HG03442 (cell line): Measurements from ENCODE around the gene LOXL3.

Experiments used
- ATAC-seq: cut with Tn5 transposase; IDR thresholded peaks from one replicate; pipeline ENCODE4 v1.9.1; 2021; ENCODE audit warnings: mild to moderate bottlenecking, moderate library complexity; ENCODE audit not compliant: unreplicated experiment

The LOXL3 gene

GRCh38 chr2:74530239-74531187 is 23.2 kb downstream of the LOXL3 start:
- ATAC-seq: peak; percentile 24

GRCh38 chr2:74529357-74530238 is 24.1 kb downstream of the LOXL3 start, which contains the start of the genes AUP1 and HTRA2:
AUP1 (minus strand) TSS chr2:74529706; CDS start chr2:74529629, 77 bp downstream.
HTRA2 (plus strand) TSS chr2:74529933; CDS start chr2:74530007, 74 bp downstream.
- ATAC-seq: peak; percentile 78

GRCh38 chr2:74528600-74529356 is 25.0 kb downstream of the LOXL3 start:
- ATAC-seq: peak; percentile 5

- no peak for ATAC-seq
Measured at GRCh38 chr2:74527741-74528140, 26.0 kb downstream of the LOXL3 start.

GRCh38 chr2:74526649-74527230 is 27.0 kb downstream of the LOXL3 start:
- ATAC-seq: no peak

- no peak for ATAC-seq
Measured at GRCh38 chr2:74525717-74526648, 27.8 kb downstream of the LOXL3 start, which contains the start of gene DQX1. DQX1 (minus strand) TSS chr2:74526231; CDS start chr2:74525729, 502 bp downstream.

- no peak for ATAC-seq
Measured at GRCh38 chr2:74524955-74525716, 28.6 kb downstream of the LOXL3 start.

- ATAC-seq: no peak
Measured at GRCh38 chr2:74524005-74524404, 29.7 kb downstream of the LOXL3 start.

GRCh38 chr2:74522516-74522915 is 31.2 kb downstream of the LOXL3 start:
- no peak for ATAC-seq

- ATAC-seq: no peak
Measured at GRCh38 chr2:74516650-74517049, 37.1 kb downstream of the LOXL3 start.

GRCh38 chr2:74515981-74516633 is 37.6 kb downstream of the LOXL3 start:
- ATAC-seq: peak; percentile 57

GRCh38 chr2:74515271-74515980 is 38.3 kb downstream of the LOXL3 start:
- peak; percentile 5 for ATAC-seq

- no peak for ATAC-seq
Measured at GRCh38 chr2:74514368-74515270, 39.1 kb downstream of the LOXL3 start, which contains the start of gene TLX2. TLX2 (plus strand) TSS chr2:74514450; CDS start chr2:74514807, 357 bp downstream.

- ATAC-seq: no peak
Measured at GRCh38 chr2:74513605-74514367, 40.0 kb downstream of the LOXL3 start.
